Neural cell (in vitro differentiated cells): ENCODE data around the gene CADM4. TPM values are rescaled to one million over a fixed set of nuclear protein-coding genes. Genes with fewer than 3 reads are reported as not detected.
A peak's percentile ranks its signal among the peaks of the same experiment; 100 is the strongest.

Source experiments
- H2AFZ ChIP-seq: fragments of 200-600, 300-800 bp; sonication (generic), shearing (Covaris generic); 2 replicates; pipeline ENCODE4 v1.6.0; 2014; ENCODE audit warnings: low read depth, mild to moderate bottlenecking, antibody characterized with exemption, low read length, moderate library complexity
- H3F3A ChIP-seq: fragments of 200-600 bp; shearing (Covaris generic); 2 replicates; pipeline ENCODE4 v1.6.1; 2016; ENCODE audit warnings: mild to moderate bottlenecking, moderate library complexity, mixed read lengths, antibody characterized with exemption, low read length; ENCODE audit not compliant: insufficient read depth, poor library complexity, severe bottlenecking
- H3K27ac ChIP-seq: fragments of 200-600, 300-800 bp; sonication (generic), shearing (Covaris generic); 2 replicates; pipeline ENCODE4 v1.5.1; 2014; ENCODE audit warnings: mild to moderate bottlenecking, low read length, moderate library complexity
- H3K27me3 ChIP-seq: fragments of 300-800, 200-600 bp; sonication (generic), shearing (Covaris generic); 2 replicates; pipeline ENCODE4 v1.6.0; 2014; ENCODE audit warnings: mild to moderate bottlenecking, low read depth, low read length, moderate library complexity; ENCODE audit not compliant: insufficient read depth
- H3K36me3 ChIP-seq: fragments of 300-800, 200-600 bp; sonication (generic), shearing (Covaris generic); 2 replicates; pipeline ENCODE4 v1.5.1; 2014; ENCODE audit warnings: mild to moderate bottlenecking, antibody characterized with exemption, low read length, moderate library complexity; ENCODE audit not compliant: insufficient read depth
- H3K4me2 ChIP-seq: fragments of 300-800, 200-600 bp; sonication (generic), shearing (Covaris generic); 2 replicates; pipeline ENCODE4 v1.6.0; 2014; ENCODE audit warnings: mild to moderate bottlenecking, low read length
- H3K4me3 ChIP-seq: fragments of 300-800, 200-600 bp; sonication (generic), shearing (Covaris generic); 2 replicates; pipeline ENCODE4 v1.5.1; 2014; ENCODE audit warnings: mild to moderate bottlenecking, low read length, moderate library complexity
- H3K79me2 ChIP-seq: fragments of 200-600 bp; shearing (Covaris generic); replicated peaks from 2 replicates; pipeline ENCODE4 v1.6.0; 2014; ENCODE audit warnings: mild to moderate bottlenecking, low read length, moderate library complexity; ENCODE audit not compliant: insufficient read depth
- H3K9ac ChIP-seq: fragments of 300-800, 200-600 bp; sonication (generic), shearing (Covaris generic); 2 replicates; pipeline ENCODE4 v1.6.1; 2016; ENCODE audit warnings: mild to moderate bottlenecking, low read length, mixed read lengths
- H3K9me2 ChIP-seq: fragments of 200-600 bp; shearing (Covaris generic); 2 replicates; pipeline ENCODE4 v1.6.1; 2016; ENCODE audit warnings: mild to moderate bottlenecking, low read length, mixed read lengths; ENCODE audit not compliant: insufficient read depth
- H3K9me3 ChIP-seq: fragments of 200-600, 300-800 bp; sonication (generic), shearing (Covaris generic); 2 replicates; pipeline ENCODE4 v1.6.1; 2016; ENCODE audit warnings: mild to moderate bottlenecking, mixed run types, low read length, moderate library complexity, mixed read lengths
- H4K20me1 ChIP-seq: fragments of 200-600 bp; shearing (Covaris generic); 2 replicates; pipeline ENCODE4 v1.6.1; 2016; ENCODE audit warnings: mild to moderate bottlenecking, mixed run types; ENCODE audit not compliant: insufficient read depth
- CTCF ChIP-seq: fragments of 450-650 bp; IDR thresholded peaks from 2 replicates; pipeline ENCODE4 v1.5.1; 2014; ENCODE audit warnings: antibody characterized with exemption, mild to moderate bottlenecking, moderate library complexity; ENCODE audit not compliant: poor library complexity, severe bottlenecking
- EP300 ChIP-seq: fragments of 450-650 bp; conservative IDR thresholded peaks from 2 replicates; pipeline ENCODE4 v1.6.1; 2014; ENCODE audit warnings: antibody characterized with exemption, mild to moderate bottlenecking, moderate library complexity; ENCODE audit not compliant: poor library complexity, severe bottlenecking
- EZH2 ChIP-seq: fragments of 200-600, 300-800 bp; shearing (Covaris generic), sonication (generic); IDR thresholded peaks from 2 replicates; pipeline ENCODE4 v1.6.1; 2014; ENCODE audit warnings: antibody characterized with exemption, low read length, borderline replicate concordance, mild to moderate bottlenecking; ENCODE audit not compliant: insufficient read depth, poor library complexity, severe bottlenecking
- MXI1 ChIP-seq: fragments of 450-650 bp; conservative IDR thresholded peaks from 2 replicates; pipeline ENCODE4 v1.6.1; 2014; ENCODE audit warnings: antibody characterized with exemption, mild to moderate bottlenecking; ENCODE audit not compliant: poor library complexity, severe bottlenecking
- POLR2AphosphoS5 ChIP-seq: IDR thresholded peaks from 2 replicates; pipeline ENCODE4 v1.6.1; 2012
- RAD21 ChIP-seq: fragments of 450-650 bp; conservative IDR thresholded peaks from 2 replicates; pipeline ENCODE4 v1.6.1; 2014; ENCODE audit warnings: antibody characterized with exemption, mild to moderate bottlenecking, moderate library complexity
- SMC3 ChIP-seq: fragments of 450-650 bp; conservative IDR thresholded peaks from 2 replicates; pipeline ENCODE4 v1.6.1; 2014; ENCODE audit warnings: antibody characterized with exemption, mild to moderate bottlenecking, moderate library complexity; ENCODE audit not compliant: poor library complexity
- TAF1 ChIP-seq: IDR thresholded peaks from 2 replicates; pipeline ENCODE4 v1.6.1; 2012; ENCODE audit warnings: low read depth
- polyA plus RNA-seq: library from polyadenylated mRNA; depleted of rRNA; stranded (reverse); fragments of >200 nt; gene quantifications from 2 replicates; pipeline ENCODE4 v1.2.3, GENCODE V29; 2014
- TF ChIP-seq, protein P1 (sequence below): IDR thresholded peaks from 2 replicates; pipeline ENCODE4 v1.6.1; 2012; ENCODE audit warnings: borderline replicate concordance

The CADM4 gene
- polyA plus RNA-seq, 1 donor from 2014 or later = 211 TPM

DNA sequence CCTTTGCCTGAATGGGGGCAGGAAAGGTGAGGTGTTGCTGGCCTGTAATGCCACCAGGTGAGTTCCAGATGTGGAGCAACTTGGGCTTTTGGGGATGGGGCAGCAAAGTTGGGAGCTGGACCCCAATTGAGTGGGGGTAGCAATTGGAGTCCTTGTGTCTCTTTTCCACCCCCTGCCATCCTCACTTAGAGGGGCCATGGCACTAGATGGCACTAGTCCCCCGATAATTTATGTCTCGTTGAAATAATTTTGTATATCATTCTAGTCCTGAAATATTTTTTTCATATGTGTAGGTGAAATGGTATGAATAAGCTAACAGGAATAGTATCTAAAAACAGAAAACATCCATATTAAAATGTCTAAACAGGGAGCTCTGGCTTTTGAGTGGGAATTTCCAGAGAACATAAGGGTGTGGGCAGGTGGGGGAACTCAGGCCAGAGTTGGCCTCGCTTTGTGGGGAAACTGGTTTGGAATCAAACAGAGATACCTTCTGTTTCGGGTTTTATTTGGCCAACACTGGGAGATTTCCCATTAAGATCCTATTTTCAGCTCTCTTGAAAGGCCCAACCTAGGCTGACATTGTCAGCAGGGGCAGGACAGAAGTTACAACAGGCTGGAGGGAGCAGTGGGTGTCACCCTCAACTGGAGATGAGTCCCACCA is 39.9 kb downstream of the CADM4 start:
- Histone ChIP-seq H3K36me3 (no peaks in the 10 kb centered on the region), H3F3A (no peaks in the 10 kb centered on the region), H3K4me2 (no peak overlapping the region), H3K27me3 (no peaks in the 10 kb centered on the region), H3K9me3 (no peaks in the 10 kb centered on the region), H3K9me2 (no peaks in the 10 kb centered on the region), H4K20me1 (no peaks in the 10 kb centered on the region), H3K9ac (no peak overlapping the region), H3K27ac (no peak overlapping the region), H3K4me3 (no peak overlapping the region), H3K79me2 (peaks cover 25% of the 10 kb centered on the region), H2AFZ (no peak overlapping the region)
- TF ChIP-seq EZH2 = no peak
- peak; percentile 22 for TF ChIP-seq CTCF

GRCh38 chr19:43598445-43599240 is 41.0 kb downstream of the CADM4 start:
- Histone ChIP-seq H3F3A (no peaks in the 10 kb centered on the region), H4K20me1 (peaks cover 4% of the 10 kb centered on the region), H3K27ac (no peak overlapping the region), H3K9me3 (no peaks in the 10 kb centered on the region), H3K27me3 (no peaks in the 10 kb centered on the region), H3K79me2 (peaks cover 36% of the 10 kb centered on the region), H3K4me3 (peak overlapping the region; percentile 99), H3K36me3 (no peaks in the 10 kb centered on the region), H2AFZ (no peak overlapping the region), H3K4me2 (no peak overlapping the region), H3K9me2 (no peaks in the 10 kb centered on the region), H3K9ac (no peak overlapping the region)
- no peak for TF ChIP-seq EP300
- TF ChIP-seq CTCF = no peak
- TF ChIP-seq RAD21 = no peak
- no peak for TF ChIP-seq SMC3
- no peak for TF ChIP-seq POLR2AphosphoS5
- TF ChIP-seq, protein P1, sequence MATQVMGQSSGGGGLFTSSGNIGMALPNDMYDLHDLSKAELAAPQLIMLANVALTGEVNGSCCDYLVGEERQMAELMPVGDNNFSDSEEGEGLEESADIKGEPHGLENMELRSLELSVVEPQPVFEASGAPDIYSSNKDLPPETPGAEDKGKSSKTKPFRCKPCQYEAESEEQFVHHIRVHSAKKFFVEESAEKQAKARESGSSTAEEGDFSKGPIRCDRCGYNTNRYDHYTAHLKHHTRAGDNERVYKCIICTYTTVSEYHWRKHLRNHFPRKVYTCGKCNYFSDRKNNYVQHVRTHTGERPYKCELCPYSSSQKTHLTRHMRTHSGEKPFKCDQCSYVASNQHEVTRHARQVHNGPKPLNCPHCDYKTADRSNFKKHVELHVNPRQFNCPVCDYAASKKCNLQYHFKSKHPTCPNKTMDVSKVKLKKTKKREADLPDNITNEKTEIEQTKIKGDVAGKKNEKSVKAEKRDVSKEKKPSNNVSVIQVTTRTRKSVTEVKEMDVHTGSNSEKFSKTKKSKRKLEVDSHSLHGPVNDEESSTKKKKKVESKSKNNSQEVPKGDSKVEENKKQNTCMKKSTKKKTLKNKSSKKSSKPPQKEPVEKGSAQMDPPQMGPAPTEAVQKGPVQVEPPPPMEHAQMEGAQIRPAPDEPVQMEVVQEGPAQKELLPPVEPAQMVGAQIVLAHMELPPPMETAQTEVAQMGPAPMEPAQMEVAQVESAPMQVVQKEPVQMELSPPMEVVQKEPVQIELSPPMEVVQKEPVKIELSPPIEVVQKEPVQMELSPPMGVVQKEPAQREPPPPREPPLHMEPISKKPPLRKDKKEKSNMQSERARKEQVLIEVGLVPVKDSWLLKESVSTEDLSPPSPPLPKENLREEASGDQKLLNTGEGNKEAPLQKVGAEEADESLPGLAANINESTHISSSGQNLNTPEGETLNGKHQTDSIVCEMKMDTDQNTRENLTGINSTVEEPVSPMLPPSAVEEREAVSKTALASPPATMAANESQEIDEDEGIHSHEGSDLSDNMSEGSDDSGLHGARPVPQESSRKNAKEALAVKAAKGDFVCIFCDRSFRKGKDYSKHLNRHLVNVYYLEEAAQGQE = no peak
- no peak for TF ChIP-seq TAF1
- no peak for TF ChIP-seq EZH2
- no peak for TF ChIP-seq MXI1
